ENCODE data around the gene GNG10. TPM values are rescaled to one million over a fixed set of nuclear protein-coding genes. Genes with fewer than 3 reads are reported as not detected.
A peak's percentile ranks its signal among the peaks of the same experiment; 100 is the strongest.

GNG10 gene
- total and polyA plus RNA-seq, 2 of the 4 experiments (the other 2 are of a cell fraction) = 48.8 to 72.7 TPM

GRCh38 chr9:111662576-111663300 lies 1.3 kb downstream of the GNG10 start:
- peak overlapping the region; percentile 66 for H3K27ac ChIP-seq (ENCODE audit: insufficient read depth, low read length)

More at GRCh38 chr9:111662576-111663300, 1.3 kb downstream of the GNG10 start:
- Histone ChIP-seq H4K91ac (ENCODE audit: insufficient read depth, low read depth, low read length) (no peak overlapping the region), H3K9ac (ENCODE audit: low read depth, low read length) (peak overlapping the region; percentile 90), H3K4ac (ENCODE audit: low read depth, low read length) (peak overlapping the region; percentile 34), H2BK15ac (ENCODE audit: low read depth, low read length) (no peak overlapping the region), H2AK5ac (ENCODE audit: low read depth, low read length) (peak overlapping the region; percentile 72; the same call in 1 of the 2 replicates), H4K5ac (ENCODE audit: low read depth, low read length) (peak overlapping the region; percentile 84), H3K18ac (ENCODE audit: low read depth, low read length) (peak overlapping the region; percentile 73), H3K4me1 (ENCODE audit: control insufficient read depth, insufficient read depth, low read length) (peaks cover 7% of the 10 kb centered on the region), H3K14ac (replicated peaks; ENCODE audit: low read depth, low read length) (peak overlapping the region; percentile 14), H4K8ac (ENCODE audit: low read depth in 2 of 2, low read length in 2 of 2) (peak overlapping the region; percentile 1 to 43; a peak in 2 of 4 replicates), H3K23ac (ENCODE audit: low read depth, low read length) (peak overlapping the region; percentile 11), H3K79me1 (ENCODE audit: low read depth in 1 of 2, low read length in 2 of 2) (peaks cover 21 to 56% of the 10 kb centered on the region in 2 experiments; a peak in 3 of 4 replicates), H2AFZ (replicated peaks; ENCODE audit: low read length, poor library complexity) (peak overlapping the region; percentile 6), H3K4me3 (ENCODE audit: insufficient read depth, low read depth, low read length) (peak overlapping the region; percentile 98), H2BK20ac (ENCODE audit: low read depth, low read length) (no peak overlapping the region), H4K20me1 (ENCODE audit: insufficient read depth, low read length) (peaks cover 38% of the 10 kb centered on the region), H2AK9ac (replicated peaks; ENCODE audit: low read depth, low read length, poor library complexity) (no peak overlapping the region), H3K4me2 (ENCODE audit: low read depth, low read length) (peak overlapping the region; percentile 100), H3K9me3 (ENCODE audit: control insufficient read depth, insufficient read depth, low read length) (no peaks in the 10 kb centered on the region), H3K56ac (ENCODE audit: extremely low read depth, insufficient read depth, low read length) (0 out of 2 replicates have a peak overlapping the region, but pooled peaks have one; percentile 2), H3K36me3 (ENCODE audit: control insufficient read depth, insufficient read depth, low read length) (peaks cover 8% of the 10 kb centered on the region), H2BK5ac (ENCODE audit: low read depth, low read length, poor library complexity, severe bottlenecking) (peak overlapping the region; percentile 50), H2BK120ac (ENCODE audit: low read depth, low read length) (no peak overlapping the region), H3K9me1 (ENCODE audit: insufficient read depth, low read length) (peaks cover 17% of the 10 kb centered on the region), H3K27me3 (ENCODE audit: control insufficient read depth, insufficient read depth, low read length) (no peaks in the 10 kb centered on the region)
- POLR2A ChIA-PET (ENCODE audit: unreplicated experiment) = no interaction called here
- DNase-seq (peak; percentile 9), ATAC-seq (ENCODE audit: low read depth) (peak; percentile 7)
- TF ChIP-seq RCOR1 (IDR thresholded peaks at IDR 0.05; ENCODE audit: insufficient replicate concordance, low read length) = no peak
- TF ChIP-seq USF2 (IDR thresholded peaks at IDR 0.05; ENCODE audit: low read depth, low read length) = no peak
- 53% methylated on average over 6 of the region's 7 CpGs; no CpG with 5 or more reads in 1 of the 2 experiments for WGBS, 2 experiments (ENCODE audit: extremely low coverage in 2 of 2, insufficient read length in 1 of 2)
- in situ Hi-C loops (cut with MboI; ENCODE audit: low sequenced_read_pairs) = no loop called here
- no TSS peak for BruUV-seq (replicated peaks)
- CTCF ChIA-PET = interaction anchor here (0.9 kb wide), 1 partner anchor 11 kb away, joined by 7 read pairs; no protein-coding TSS in a partner anchor
- intact Hi-C loops (cut with micrococcal nuclease) = no loop called here
- dilution Hi-C loops (cut with HindIII; ENCODE audit: low sequenced_read_pairs, unreplicated experiment) = no loop called here

Measured in IMR-90 (cell line).